Upper lobe of left lung (tissue), 6 donors: Measurements from ENCODE around the gene LEMD2. TPM values are rescaled to one million over a fixed set of nuclear protein-coding genes. Genes with fewer than 3 reads are reported as not detected.
"Not testable (repeated sequence)": the region's sequence is repeated elsewhere in the genome, so short reads cannot be mapped to it uniquely, and the experiment has no call there.

Source experiments
- ATAC-seq, 2 donors: fragments of 200-7000 bp; cut with Tn5 transposase; one replicate each; pipeline ENCODE4 v1.9.1; 2022; ENCODE audit warnings: mild to moderate bottlenecking in 2 of 2, moderate library complexity in 2 of 2; ENCODE audit not compliant: low FRiP score in 2 of 2
- DNase-seq, 2 donors: peaks; one replicate each; pipeline ENCODE4 v3.0.0-alpha.2; 2019 to 2020
- H3K27ac ChIP-seq, 4 donors: fragments of 200-600 bp; sonication (generic); one replicate each; pipeline ENCODE4 v1.5.1; 2016 to 2019
- H3K27me3 ChIP-seq, 4 donors: fragments of 200-600 bp; sonication (generic); one replicate each; pipeline ENCODE4 v1.5.1; 2017 to 2019
- H3K36me3 ChIP-seq, 4 donors: fragments of 200-600 bp; sonication (generic); one replicate each; pipeline ENCODE4 v1.5.1; 2016 to 2019
- H3K4me1 ChIP-seq, 4 donors: fragments of 200-600 bp; sonication (generic); one replicate each; pipeline ENCODE4 v1.5.1; 2018 to 2019
- H3K4me3 ChIP-seq, 4 donors: fragments of 200-600 bp; sonication (generic); one replicate each; pipeline ENCODE4 v1.5.1; 2017 to 2019; ENCODE audit warnings: mild to moderate bottlenecking in 2 of 4, moderate library complexity in 1 of 4
- H3K9me3 ChIP-seq, 4 donors: fragments of 200-600 bp; sonication (generic); one replicate each; pipeline ENCODE4 v1.5.1; 2018 to 2019
- EP300 ChIP-seq, 4 donors: sonication (generic); formaldehyde crosslinking; IDR thresholded peaks; one replicate each; pipeline ENCODE4 v1.5.1; 2017; ENCODE audit warnings: antibody characterized with exemption in 4 of 4, control low read depth in 2 of 4
- POLR2A ChIP-seq, 4 donors: fragments of 450-650 bp; IDR thresholded peaks; one replicate each; pipeline ENCODE4 v1.5.1; 2016 to 2017; ENCODE audit warnings: antibody characterized with exemption in 4 of 4, mild to moderate bottlenecking in 2 of 4
- POLR2AphosphoS5 ChIP-seq, 2 donors: sonication (generic); formaldehyde crosslinking; IDR thresholded peaks; one replicate each; pipeline ENCODE4 v1.5.1; 2017; ENCODE audit warnings: antibody characterized with exemption in 2 of 2
- WGBS, 2 donors: methylation state at CpG; one replicate each; pipeline ENCODE4 v1.1.5; 2017 to 2018; 5-methylcytosine and 5-hydroxymethylcytosine counted together
- total RNA-seq, 6 donors: library from RNA; depleted of rRNA in 4 of 6; stranded (reverse); fragments of >200 nt in 4 of 6; gene quantifications; one replicate each; pipeline versions ENCODE4 v1.1.0 to v1.2.1, GENCODE V29; 2016 to 2021
- TF ChIP-seq, protein P1 (sequence below), 6 experiments: fragments of 450-650 bp in 4 of 6; fragments of 200-600 bp in 2 of 6; sonication (generic) in 2 of 6; IDR thresholded peaks; one replicate each; pipeline ENCODE4 v1.5.1; 2016 to 2019; ENCODE audit warnings: antibody characterized with exemption in 6 of 6
- donor health status: DM: no; HTN: no; CAD: no; lungs with moderate emphysema.
- donor health status: DM: no; HTN: yes; CAD: no; lungs with severe emphysema.

The LEMD2 gene
- total RNA-seq, 6 donors from 2014 or later = 51.1 to 118 (median 66.2) TPM

DNA sequence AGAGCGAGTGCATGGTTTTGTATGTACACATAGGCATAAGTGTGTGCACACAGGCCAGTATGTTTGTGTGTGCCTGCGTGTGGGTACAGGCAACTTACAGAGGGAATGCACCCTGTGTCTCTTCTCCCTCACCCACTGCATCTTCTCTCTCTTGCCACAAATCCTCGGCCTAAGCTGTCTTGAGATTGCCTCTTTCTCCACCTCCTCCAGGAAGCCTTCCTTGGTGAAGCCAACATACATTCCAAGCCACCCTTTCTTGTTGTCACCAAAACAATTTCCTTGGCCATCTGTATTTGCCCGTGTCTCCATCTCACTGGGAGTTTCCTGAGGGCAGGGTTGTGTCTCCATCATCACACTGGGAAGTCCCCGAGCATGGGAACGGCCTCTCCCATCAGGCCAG lies 44.7 kb upstream of the LEMD2 start:
- DNase-seq (no peak), ATAC-seq (no peak)
- H3K4me1 ChIP-seq = no peaks in the 10 kb centered on the region
- no peak overlapping the region for H3K27ac ChIP-seq
- no peak overlapping the region for H3K4me3 ChIP-seq
- 86 to 88% methylated on average over 6 of the region's 6 CpGs for WGBS, 2 donors
- TF ChIP-seq POLR2A (IDR thresholded peaks at IDR 0.05) (no peak), EP300 (IDR thresholded peaks at IDR 0.05) (no peak), POLR2AphosphoS5 (IDR thresholded peaks at IDR 0.05) (no peak)
- TF ChIP-seq, protein P1, sequence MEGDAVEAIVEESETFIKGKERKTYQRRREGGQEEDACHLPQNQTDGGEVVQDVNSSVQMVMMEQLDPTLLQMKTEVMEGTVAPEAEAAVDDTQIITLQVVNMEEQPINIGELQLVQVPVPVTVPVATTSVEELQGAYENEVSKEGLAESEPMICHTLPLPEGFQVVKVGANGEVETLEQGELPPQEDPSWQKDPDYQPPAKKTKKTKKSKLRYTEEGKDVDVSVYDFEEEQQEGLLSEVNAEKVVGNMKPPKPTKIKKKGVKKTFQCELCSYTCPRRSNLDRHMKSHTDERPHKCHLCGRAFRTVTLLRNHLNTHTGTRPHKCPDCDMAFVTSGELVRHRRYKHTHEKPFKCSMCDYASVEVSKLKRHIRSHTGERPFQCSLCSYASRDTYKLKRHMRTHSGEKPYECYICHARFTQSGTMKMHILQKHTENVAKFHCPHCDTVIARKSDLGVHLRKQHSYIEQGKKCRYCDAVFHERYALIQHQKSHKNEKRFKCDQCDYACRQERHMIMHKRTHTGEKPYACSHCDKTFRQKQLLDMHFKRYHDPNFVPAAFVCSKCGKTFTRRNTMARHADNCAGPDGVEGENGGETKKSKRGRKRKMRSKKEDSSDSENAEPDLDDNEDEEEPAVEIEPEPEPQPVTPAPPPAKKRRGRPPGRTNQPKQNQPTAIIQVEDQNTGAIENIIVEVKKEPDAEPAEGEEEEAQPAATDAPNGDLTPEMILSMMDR (IDR thresholded peaks at IDR 0.05) = no peak
- H3K9me3 ChIP-seq = no peaks in the 10 kb centered on the region
- no peaks in the 10 kb centered on the region for H3K27me3 ChIP-seq
- no peaks in the 10 kb centered on the region for H3K36me3 ChIP-seq

DNA sequence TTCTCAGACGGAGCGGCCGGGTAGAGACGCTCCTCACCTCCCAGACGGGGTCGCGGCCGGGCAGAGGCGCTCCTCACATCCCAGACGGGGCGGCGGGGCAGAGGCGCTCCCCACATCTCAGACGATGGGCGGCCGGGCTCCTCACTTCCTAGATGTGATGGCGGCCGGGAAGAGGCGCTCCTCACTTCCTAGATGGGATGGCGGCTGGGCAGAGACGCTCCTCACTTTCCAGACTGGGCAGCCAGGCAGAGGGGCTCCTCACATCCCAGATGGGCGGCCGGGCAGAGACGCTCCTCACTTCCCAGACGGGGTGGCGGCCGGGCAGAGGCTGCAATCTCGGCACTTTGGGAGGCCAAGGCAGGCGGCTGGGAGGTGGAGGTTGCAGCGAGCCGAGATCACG lies 43.9 kb upstream of the LEMD2 start:
- not testable (repeated sequence) for DNase-seq, H3K27ac ChIP-seq, H3K4me1 ChIP-seq, H3K27me3 ChIP-seq, H3K36me3 ChIP-seq, H3K9me3 ChIP-seq, H3K4me3 ChIP-seq, ATAC-seq
- WGBS, 2 donors = 96 to 100% methylated on average over 2 to 18 of the region's 32 CpGs

DNA sequence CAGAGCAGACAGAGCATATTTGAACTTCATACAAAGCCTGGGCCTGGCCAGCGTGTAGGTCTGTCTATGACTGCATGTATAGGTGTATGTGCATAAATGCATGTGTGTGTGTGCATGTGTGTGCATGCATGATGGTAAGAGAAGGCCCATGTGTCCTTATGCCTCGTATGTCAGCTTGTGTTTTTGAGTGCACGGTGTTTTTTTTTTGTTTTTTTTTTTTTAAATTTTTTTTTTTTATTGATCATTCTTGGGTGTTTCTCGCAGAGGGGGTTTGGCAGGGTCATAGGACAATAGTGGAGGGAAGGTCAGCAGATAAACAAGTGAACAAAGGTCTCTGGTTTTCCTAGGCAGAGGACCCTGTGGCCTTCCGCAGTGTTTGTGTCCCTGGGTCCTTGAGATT lies 42.8 kb upstream of the LEMD2 start:
- not testable (repeated sequence) for H3K27ac ChIP-seq

DNA sequence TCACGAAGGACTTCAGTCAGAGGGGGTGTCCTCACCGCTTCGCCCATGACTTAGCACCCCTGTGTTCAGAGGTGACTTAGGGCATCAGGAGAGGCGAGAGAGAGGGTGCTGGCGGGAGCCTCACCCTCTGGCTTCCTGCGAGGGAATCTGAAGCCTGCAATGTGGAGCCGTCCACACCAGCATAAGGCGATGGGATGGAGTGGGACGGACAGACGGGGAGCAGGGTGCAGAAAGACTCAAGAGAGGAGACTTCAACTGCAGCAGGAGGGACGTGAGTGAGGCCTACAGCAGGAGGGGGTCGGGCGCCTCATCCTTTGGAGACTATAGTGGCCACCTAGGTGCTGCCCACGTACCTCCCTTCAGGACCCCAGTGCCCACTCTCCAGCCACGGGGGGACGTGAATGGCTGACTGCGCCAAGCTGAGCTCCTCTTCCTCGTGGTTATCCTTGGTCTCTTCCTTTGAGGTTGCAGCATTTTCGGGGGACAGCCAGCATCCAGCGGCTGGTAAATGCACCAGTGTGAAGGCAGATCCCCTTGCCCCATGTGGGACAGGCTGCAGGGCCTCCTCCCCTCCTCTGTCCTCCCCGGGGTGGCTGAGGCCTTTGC lies 41.8 kb upstream of the LEMD2 start:
- no peak for TF ChIP-seq EP300 (IDR thresholded peaks at IDR 0.05)
- TF ChIP-seq, protein P1 (IDR thresholded peaks at IDR 0.05) = no peak
- no peak overlapping the region for H3K4me3 ChIP-seq
- no peak for DNase-seq
- ATAC-seq = peak in 1 of 2 donors; percentile 38
- no peaks in the 10 kb centered on the region for H3K4me1 ChIP-seq
- no peaks in the 10 kb centered on the region for H3K36me3 ChIP-seq
- 58 to 74% methylated on average over 11 to 20 of the region's 21 CpGs for WGBS, 2 donors
- no peak overlapping the region for H3K27ac ChIP-seq
- no peaks in the 10 kb centered on the region for H3K9me3 ChIP-seq
- no peaks in the 10 kb centered on the region for H3K27me3 ChIP-seq

More for the DNA sequence above, 42.8 kb upstream of the LEMD2 start:
- DNase-seq, H3K9me3 ChIP-seq, H3K36me3 ChIP-seq, ATAC-seq, H3K27me3 ChIP-seq, H3K4me1 ChIP-seq, H3K4me3 ChIP-seq: not testable (repeated sequence)
- 79 to 81% methylated on average over 4 of the region's 5 CpGs for WGBS, 2 donors

DNA sequence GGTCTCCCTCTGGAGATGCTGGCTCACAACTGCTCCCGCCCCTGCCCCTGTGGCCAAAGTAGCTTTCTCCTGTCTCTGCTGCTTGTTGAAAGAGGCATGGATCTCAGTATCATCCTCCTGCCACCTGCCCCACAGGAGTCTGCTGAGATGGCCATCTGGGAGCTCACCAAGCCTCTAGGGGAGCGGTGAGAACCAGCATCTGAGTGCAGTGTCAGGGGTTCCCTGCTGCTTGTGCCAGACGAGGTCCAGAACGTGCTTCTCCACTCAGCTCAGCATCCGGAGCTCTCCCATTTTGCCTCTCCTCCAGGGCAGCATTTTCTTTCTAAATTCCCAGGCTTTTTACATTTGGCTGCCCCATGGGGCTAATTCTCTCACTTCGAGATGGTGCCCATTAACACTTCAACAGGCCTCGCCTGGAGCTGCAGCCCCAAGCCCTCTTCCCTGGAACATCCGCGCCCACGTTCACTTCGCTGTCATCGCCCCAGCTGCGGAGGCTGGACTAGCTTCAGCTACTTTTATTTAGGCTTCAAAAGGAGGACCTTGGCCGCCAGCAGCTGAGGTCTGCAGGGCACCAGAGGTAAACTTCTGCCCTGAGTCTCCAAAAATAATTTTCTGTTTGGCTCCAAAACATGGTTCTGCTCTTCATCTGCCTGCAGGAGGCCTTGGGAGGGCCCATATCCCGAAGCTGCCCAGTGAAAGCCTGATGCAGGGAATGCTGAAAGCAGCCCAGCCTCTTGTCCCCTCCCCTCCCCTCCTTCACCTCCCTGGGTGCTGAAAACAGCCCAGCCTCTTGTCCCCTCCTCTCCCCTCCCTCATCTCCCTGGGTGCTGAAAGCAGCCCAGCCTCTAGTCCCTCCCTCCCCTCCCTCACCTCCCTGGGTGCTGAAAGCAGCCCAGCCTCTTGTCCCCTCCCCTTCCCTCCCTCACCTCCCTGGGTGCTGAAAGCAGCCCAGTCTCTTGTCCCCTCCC lies 40.1 kb upstream of the LEMD2 start:
- H3K9me3 ChIP-seq = no peaks in the 10 kb centered on the region
- 56 to 70% methylated on average over 10 to 15 of the region's 15 CpGs for WGBS, 2 donors
- DNase-seq (no peak), ATAC-seq (no peak)
- no peak overlapping the region for H3K4me3 ChIP-seq
- no peaks in the 10 kb centered on the region for H3K36me3 ChIP-seq
- no peaks in the 10 kb centered on the region for H3K27me3 ChIP-seq
- no peak for TF ChIP-seq EP300 (IDR thresholded peaks at IDR 0.05)
- TF ChIP-seq POLR2A (IDR thresholded peaks at IDR 0.05) = no peak
- TF ChIP-seq, protein P1 (IDR thresholded peaks at IDR 0.05) = no peak
- TF ChIP-seq POLR2AphosphoS5 (IDR thresholded peaks at IDR 0.05) = no peak
- peaks cover 7 to 10% (median 8%) of the 10 kb centered on the region in 4 donors for H3K4me1 ChIP-seq
- H3K27ac ChIP-seq = no peak overlapping the region

DNA sequence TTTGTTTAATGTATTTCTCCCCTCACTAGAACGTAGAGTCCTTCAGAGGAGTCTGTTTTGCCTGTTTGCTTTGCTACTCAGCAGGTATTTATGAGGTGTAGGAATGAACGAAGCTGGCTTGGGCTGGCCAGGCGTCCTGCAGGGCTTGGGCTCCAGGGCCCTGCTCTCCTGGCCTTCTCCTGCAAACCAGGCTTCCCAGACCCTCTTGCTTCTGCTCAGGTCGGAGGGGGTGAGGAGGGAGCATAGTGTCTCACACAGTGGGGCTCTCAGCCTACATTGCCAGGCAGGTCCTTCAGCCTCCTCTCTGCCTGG lies 39.5 kb upstream of the LEMD2 start:
- 51 to 54% methylated on average over 3 to 4 of the region's 4 CpGs for WGBS, 2 donors

More for the DNA sequence above, 39.5 kb upstream of the LEMD2 start:
- DNase-seq (no peak), ATAC-seq (no peak)
- Histone ChIP-seq H3K4me1 (peaks cover 7 to 10% (median 8%) of the 10 kb centered on the region in 4 donors), H3K27me3 (no peaks in the 10 kb centered on the region), H3K9me3 (no peaks in the 10 kb centered on the region), H3K27ac (no peak overlapping the region), H3K36me3 (no peaks in the 10 kb centered on the region), H3K4me3 (no peak overlapping the region)
- TF ChIP-seq EP300 (IDR thresholded peaks at IDR 0.05) (no peak), POLR2A (IDR thresholded peaks at IDR 0.05) (no peak), POLR2AphosphoS5 (IDR thresholded peaks at IDR 0.05) (no peak)
- TF ChIP-seq, protein P1 (IDR thresholded peaks at IDR 0.05) = no peak
